ENCODE data around the gene F12.

Gene F12

GRCh38 chr5:177364159-177364962 is 45.0 kb downstream of the F12 start:
- Histone ChIP-seq H3K36me3 (ENCODE audit: control insufficient read depth in 2 of 2, insufficient read depth in 1 of 2, low read length in 2 of 2) (no peaks in the 10 kb centered on the region), H3K9me3 (ENCODE audit: control insufficient read depth, insufficient read depth, low read depth, low read length) (no peaks in the 10 kb centered on the region), H3K27ac (ENCODE audit: extremely low read depth, low read depth, low read length) (no peak overlapping the region), H3K4me3 (ENCODE audit: low read depth, low read length) (no peak overlapping the region), H3K4me1 (ENCODE audit: control insufficient read depth, insufficient read depth, low read length) (peaks cover 2% of the 10 kb centered on the region; the same call in 1 of the 2 replicates)
- CTCF ChIA-PET = interaction anchor here (0.6 to 1.6 kb wide), 5 partner anchors 18 to 40 kb away, joined by 3 to 4 read pairs (median 3); no protein-coding TSS in a partner anchor
- TF ChIP-seq EGR2 (tag by site-specific recombination; IDR thresholded peaks at IDR 0.05; ENCODE audit: low read depth) (peak; percentile 49; the same call in 1 of the 2 replicates), PRDM1 (tag by site-specific recombination; IDR thresholded peaks at IDR 0.05) (0 out of 2 replicates have a peak, but pooled peaks have one; percentile 7), ZNF626 (tag by site-specific recombination; IDR thresholded peaks at IDR 0.05) (no peak)
- POLR2A ChIA-PET = interaction anchor here (0.9 to 1.4 kb wide), 2 partner anchors 12 to 88 kb away, joined by 3 to 7 read pairs; partner anchors contain the start of gene LMAN2

DNA sequence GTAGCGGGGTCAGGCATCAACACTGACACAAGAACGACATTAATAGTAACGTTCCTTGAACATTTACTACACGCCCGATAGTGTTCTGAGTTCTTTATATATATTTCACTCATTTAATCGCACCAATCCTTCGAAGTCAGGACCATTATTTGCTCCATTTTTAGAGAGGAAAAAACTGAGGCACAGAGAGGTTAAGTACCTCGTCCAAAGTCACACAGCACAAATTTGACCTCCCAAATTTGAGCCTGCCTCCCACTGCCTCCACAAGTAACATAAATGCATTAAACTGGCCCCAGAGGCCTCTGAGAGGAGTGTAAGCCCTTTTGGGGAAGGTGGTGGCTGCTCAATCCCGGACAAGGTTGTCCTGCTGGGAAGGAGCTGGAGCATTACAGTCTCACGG is 45.8 kb downstream of the F12 start:
- TF ChIP-seq, protein P1, sequence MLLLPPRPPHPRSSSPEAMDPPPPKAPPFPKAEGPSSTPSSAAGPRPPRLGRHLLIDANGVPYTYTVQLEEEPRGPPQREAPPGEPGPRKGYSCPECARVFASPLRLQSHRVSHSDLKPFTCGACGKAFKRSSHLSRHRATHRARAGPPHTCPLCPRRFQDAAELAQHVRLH (tag by site-specific recombination; IDR thresholded peaks at IDR 0.05) = peak; percentile 89
- TF ChIP-seq, protein P2, sequence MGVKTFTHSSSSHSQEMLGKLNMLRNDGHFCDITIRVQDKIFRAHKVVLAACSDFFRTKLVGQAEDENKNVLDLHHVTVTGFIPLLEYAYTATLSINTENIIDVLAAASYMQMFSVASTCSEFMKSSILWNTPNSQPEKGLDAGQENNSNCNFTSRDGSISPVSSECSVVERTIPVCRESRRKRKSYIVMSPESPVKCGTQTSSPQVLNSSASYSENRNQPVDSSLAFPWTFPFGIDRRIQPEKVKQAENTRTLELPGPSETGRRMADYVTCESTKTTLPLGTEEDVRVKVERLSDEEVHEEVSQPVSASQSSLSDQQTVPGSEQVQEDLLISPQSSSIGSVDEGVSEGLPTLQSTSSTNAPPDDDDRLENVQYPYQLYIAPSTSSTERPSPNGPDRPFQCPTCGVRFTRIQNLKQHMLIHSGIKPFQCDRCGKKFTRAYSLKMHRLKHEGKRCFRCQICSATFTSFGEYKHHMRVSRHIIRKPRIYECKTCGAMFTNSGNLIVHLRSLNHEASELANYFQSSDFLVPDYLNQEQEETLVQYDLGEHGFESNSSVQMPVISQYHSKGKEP (tag by site-specific recombination; IDR thresholded peaks at IDR 0.05) = no peak
- peak; percentile 100; the same call in 1 of the 2 replicates for TF ChIP-seq ZNF768 (tag by site-specific recombination; IDR thresholded peaks at IDR 0.05)
- peak; percentile 7; the same call in 1 of the 2 replicates for TF ChIP-seq ZNF623 (tag by site-specific recombination; IDR thresholded peaks at IDR 0.05)
- peak; percentile 59; the same call in 1 of the 2 replicates for TF ChIP-seq ZNF280D (tag by site-specific recombination; IDR thresholded peaks at IDR 0.05)
- no peak for TF ChIP-seq SALL2 (tag by site-specific recombination; IDR thresholded peaks at IDR 0.05; ENCODE audit: borderline replicate concordance)
- TF ChIP-seq ZNF664 (tag by site-specific recombination; IDR thresholded peaks at IDR 0.05) = peak; percentile 63; the same call in 1 of the 2 replicates
- TF ChIP-seq IKZF3 (tag by site-specific recombination; IDR thresholded peaks at IDR 0.05) = 0 out of 2 replicates have a peak, but pooled peaks have one; percentile 2
- POLR2A ChIA-PET = interaction anchor here (0.6 to 1.4 kb wide), 2 partner anchors 11 to 827 kb away, joined by 3 to 7 read pairs; partner anchors contain the start of genes LMAN2 and RNF44
- no peaks in the 10 kb centered on the region for H3K9me3 ChIP-seq (ENCODE audit: control insufficient read depth, insufficient read depth, low read depth, low read length)

DNA sequence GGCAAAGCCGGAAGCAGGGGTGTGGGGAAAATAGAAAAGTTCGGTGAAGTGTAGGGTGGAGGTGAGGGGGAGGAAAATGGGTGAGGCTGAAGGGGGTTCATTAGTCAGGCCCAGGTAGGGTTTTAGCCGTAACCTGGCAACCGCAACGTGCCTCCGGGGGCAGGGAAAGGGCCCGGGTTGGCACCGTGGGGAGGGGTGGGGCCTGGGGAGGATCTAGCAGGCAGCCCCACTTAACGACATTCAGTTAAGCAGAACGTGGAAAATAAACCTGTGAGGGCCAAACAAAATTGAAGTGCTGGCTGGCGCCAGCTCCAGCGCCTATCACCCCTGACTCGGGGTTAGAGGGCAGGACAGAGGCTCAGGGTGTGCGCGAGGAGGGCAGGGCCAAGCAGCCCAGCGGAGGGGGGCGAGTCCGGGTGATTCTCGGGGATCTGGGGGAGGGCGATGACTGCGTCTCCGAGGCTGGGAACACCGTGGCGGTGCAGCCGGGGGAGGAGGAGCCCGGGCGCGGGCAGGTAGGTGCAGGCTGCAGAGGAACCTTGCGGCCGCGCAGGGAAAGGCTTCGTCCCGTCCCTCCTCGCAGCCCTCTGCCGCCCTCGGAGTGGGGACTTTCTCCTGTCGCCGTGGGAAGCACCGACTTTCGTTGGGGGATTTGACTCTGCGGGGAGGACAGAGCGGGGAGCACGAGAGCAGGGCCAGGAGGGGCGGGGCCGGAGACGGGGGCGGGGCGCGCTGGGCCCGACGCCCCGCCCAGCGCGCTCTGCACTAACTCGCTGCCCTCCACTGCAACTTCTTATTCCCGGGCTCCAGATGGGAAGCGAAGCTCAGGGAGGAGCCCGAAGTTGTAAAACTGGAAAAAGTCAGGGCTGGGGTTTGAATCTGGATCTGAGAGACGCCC is 46.5 kb downstream of the F12 start:
- H3K4me1 ChIP-seq (ENCODE audit: control insufficient read depth, insufficient read depth, low read length) = peaks cover 2% of the 10 kb centered on the region; the same call in 1 of the 2 replicates
- H3K27ac ChIP-seq (ENCODE audit: extremely low read depth, low read depth, low read length) = no peak overlapping the region
- ChIA-PET POLR2A (interaction anchor here (0.6 to 1.4 kb wide), 2 partner anchors 11 to 826 kb away, joined by 3 to 7 read pairs; partner anchors contain the start of genes LMAN2 and RNF44), CTCF (interaction anchor here (1.4 to 1.8 kb wide), 3 partner anchors 8 to 28 kb away, joined by 3 to 6 read pairs (median 4); no protein-coding TSS in a partner anchor)
- no peaks in the 10 kb centered on the region for H3K9me3 ChIP-seq (ENCODE audit: control insufficient read depth, insufficient read depth, low read depth, low read length)
- H3K36me3 ChIP-seq (ENCODE audit: control insufficient read depth in 2 of 2, insufficient read depth in 1 of 2, low read length in 2 of 2) = no peaks in the 10 kb centered on the region
- H3K4me3 ChIP-seq (ENCODE audit: low read depth, low read length) = peak overlapping the region; percentile 48
- peak; percentile 56; the same call in 1 of the 2 replicates for TF ChIP-seq ZNF777 (tag by site-specific recombination; IDR thresholded peaks at IDR 0.05; ENCODE audit: borderline replicate concordance)
- TF ChIP-seq ZNF623 (tag by site-specific recombination; IDR thresholded peaks at IDR 0.05) = no peak
- no peak for TF ChIP-seq ZNF548 (tag by site-specific recombination; IDR thresholded peaks at IDR 0.05)
- TF ChIP-seq SP2 (tag by site-specific recombination; IDR thresholded peaks at IDR 0.05) = peak; percentile 65
- TF ChIP-seq WT1 (tag by site-specific recombination; IDR thresholded peaks at IDR 0.05) = 0 out of 2 replicates have a peak, but pooled peaks have one; percentile 17
- no peak for TF ChIP-seq ZNF585B (tag by site-specific recombination; IDR thresholded peaks at IDR 0.05)
- TF ChIP-seq ZNF148 (tag by site-specific recombination; IDR thresholded peaks at IDR 0.05; ENCODE audit: borderline replicate concordance) = no peak
- no peak for TF ChIP-seq ZSCAN23 (tag by site-specific recombination; IDR thresholded peaks at IDR 0.05)

More for the DNA sequence above, 45.8 kb downstream of the F12 start:
- peaks cover 2% of the 10 kb centered on the region; the same call in 1 of the 2 replicates for H3K4me1 ChIP-seq (ENCODE audit: control insufficient read depth, insufficient read depth, low read length)
- no peak overlapping the region for H3K27ac ChIP-seq (ENCODE audit: extremely low read depth, low read depth, low read length)
- no peaks in the 10 kb centered on the region for H3K36me3 ChIP-seq (ENCODE audit: control insufficient read depth in 2 of 2, insufficient read depth in 1 of 2, low read length in 2 of 2)
- peak overlapping the region; percentile 3; the same call in 1 of the 2 replicates for H3K4me3 ChIP-seq (ENCODE audit: low read depth, low read length)
- CTCF ChIA-PET = interaction anchor here (0.6 to 1.6 kb wide), 3 partner anchors 19 to 38 kb away, joined by 3 to 4 read pairs (median 3); no protein-coding TSS in a partner anchor

Measured in HEK293 (cell line).